NOMO-1 treated with dmso at 0.1 percent for 144 hours (cell line): Measurements from ENCODE around the gene CTNNBIP1.

Experiments
- DNase-seq: peaks from one replicate; lab custom pipeline; 2025; ENCODE audit not compliant: unreplicated experiment; lab: John Stamatoyannopoulos, UW

Gene CTNNBIP1

DNA sequence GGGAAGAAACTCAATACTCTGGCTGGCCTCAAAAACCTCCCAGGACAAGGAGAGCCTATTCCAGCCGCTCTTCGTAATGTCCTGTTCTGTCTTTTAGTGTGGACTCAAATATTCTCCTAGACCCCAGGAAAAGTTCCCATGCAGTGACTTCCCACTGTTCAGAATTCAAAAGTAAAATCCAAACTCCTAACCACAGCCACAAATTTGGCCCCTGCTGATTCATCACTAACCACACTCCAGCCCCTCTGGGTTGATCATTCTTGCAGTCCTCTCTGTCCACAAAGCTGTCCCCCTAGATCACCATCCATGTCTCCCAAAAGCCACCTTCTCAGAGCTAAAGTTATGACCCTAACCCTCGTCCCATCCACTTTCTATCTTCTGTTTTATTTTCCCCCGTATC is 5.1 kb downstream of the CTNNBIP1 start:
- DNase-seq, result no peak

DNA sequence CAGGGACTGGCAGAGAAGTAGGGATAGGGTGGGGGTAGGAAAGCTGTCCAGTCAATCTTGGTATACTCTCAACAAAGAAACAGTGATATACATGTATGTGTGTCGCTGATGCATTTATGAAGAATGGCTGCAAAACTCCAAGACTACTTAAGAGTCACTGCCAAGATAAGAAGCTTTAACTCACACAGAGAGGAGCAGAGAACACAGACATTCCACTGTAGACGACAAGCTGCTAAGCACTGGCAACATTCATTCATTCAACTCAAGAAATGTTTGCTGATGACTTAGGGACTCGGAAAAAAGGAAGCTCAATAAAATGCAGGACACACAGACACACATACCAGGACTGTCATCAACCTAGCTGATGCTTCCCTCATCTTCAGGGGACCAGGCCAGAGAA is 5.5 kb downstream of the CTNNBIP1 start:
- DNase-seq, result no peak

DNA sequence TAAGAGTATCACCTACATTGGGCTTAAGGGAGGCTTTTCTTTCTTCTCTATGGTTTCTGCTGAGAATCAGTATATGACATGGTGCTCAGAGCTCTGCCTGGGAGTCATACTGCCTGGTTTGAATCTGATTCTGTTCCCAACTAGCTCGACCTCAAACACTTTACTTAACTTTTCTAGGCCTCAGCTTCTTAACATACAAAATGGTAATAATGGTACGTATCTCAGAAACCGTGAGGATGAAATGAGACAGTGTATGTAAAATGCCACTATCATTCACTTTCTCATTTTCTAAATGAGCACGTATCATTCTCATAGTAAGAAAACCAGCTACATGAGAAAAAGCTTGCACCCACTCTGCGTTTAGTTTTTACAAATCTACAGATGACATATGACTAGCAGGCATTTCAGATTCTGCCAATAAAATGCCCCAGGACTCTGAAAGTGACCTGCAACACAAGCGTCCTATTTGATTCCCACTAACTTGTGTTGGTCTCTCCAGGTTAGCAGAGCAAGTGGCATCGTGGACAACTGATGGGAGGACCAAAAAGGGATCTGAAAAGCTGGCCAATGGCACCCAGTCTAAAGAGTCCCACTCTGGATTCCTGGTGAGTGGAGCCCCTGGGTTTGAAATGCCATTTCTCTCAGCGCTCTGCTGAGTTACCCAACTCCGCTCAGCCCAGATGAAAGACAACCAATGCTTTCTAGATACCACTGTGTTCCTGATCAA is 6.1 kb downstream of the CTNNBIP1 start:
- no peak for DNase-seq

DNA sequence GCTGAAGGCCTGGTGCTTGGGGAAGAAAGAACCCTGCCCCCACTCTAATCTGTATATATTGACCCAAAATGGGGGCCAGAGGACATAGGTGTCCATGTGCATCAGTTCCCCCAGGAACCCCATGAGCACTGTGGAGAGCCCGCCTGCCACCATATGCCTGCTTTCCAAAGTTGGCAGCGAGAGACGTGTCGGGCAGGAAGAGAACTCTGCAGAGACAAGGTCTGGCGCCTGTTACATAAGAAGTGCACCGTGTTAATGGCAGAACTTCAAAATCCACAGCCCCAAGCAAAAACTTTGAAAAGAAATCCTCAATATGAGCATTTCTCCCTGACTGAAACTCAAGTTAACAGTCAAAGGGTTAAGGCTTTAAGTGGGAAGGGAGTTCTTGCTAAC is 8.0 kb downstream of the CTNNBIP1 start:
- DNase-seq, result no peak

DNA sequence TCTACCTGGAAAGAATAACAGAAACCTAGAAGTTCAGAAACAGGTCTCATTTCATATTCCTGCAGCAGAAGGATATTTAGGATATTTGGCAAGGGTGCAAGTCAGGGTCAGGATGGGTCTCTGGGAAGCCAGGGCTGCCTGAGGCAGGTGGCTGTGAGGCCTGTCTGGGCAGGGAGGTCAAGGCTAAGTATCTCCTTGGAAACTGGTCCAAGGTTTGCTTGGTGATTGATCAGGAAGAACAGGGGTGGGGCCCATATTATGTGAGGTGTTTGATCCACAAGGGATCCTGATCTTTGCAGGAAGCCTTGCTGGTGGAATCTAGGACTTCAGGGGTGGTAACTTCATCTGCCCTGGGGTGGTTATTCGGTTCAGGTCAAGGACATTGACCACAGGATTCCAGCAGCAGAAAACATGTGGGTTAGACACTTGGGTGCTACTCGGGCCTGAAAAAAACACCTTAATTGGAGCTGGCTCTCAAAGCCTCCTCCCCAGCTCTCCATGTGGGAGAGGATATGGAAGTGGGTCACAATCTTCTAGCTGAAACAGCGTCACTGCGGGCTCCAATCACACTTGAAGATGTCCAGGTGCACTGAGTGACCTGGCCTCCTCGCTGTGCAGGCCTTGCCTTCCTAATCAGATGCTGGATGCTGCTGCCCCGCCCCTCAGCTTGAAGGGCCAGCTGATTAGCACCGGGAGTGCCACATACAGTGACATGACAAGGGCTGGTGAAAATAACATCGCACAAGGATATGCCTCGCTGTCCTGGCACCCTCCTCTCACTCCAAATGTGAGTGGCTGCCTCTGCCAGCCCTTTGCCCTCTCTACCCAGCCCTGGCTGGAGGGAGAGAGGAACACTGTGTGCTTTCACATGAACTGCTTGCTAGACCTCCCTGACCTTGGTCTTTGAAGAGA is 8.7 kb downstream of the CTNNBIP1 start:
- no peak for DNase-seq

DNA sequence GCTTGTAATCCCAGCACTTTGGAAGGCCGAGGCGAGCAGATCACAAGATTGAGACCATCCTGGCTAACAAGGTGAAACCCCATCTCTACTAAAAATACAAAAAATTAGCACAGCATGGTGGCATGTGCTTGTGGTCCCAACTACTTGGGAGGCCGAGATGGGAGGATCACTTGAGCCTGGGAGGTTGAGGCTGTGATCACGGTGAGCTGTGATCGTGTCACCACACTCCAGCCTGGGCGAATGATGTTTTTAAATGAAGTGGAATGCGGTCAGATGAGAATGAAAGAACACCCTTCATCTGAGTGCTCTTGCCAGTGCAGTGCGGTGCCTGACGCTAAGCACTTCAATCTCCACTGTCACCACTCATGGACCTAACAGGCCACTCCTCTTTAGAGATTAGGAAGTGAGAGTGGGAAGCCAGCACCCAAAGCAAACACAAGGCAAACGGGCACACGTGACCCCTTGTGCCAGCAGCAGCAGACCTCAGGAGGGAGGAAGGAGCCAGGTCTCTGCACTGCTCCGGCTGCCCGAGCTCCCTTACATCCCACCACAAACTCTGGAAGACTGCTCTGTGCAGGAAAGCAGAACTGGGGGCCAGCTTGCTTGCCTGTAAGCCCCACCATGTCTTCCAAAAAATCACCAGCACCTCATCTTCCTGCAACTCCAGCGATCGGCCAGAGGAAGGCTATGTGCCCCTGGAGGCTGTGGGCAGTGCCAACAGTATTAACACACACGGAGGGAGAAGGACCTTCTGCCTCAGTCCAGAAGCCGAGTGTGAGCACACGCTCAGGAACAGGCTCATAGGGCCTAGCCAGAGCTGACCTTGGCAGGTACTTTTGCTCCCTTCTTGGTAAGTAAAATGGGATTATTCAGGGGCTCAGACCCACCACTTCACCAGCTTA is 9.7 kb downstream of the CTNNBIP1 start:
- peak; percentile 91 for DNase-seq

DNA sequence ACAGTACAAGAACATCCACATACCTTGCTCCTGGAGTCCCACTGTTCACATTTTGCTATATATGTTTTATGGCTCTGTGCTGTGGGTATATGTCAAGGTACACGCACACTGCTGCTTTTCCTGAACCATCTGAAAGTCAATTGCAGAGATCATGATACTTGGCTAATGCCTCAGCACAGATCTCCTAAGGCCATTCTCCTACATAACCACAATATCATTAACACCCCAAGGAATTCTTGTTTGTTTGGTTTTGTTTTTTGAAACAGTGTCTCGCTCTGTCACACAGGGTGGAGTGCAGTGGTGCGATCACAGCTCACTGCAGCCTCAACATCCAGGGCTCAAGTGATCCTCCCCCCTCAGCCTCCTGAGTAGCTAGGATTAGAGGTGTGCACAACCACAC is 16.0 kb downstream of the CTNNBIP1 start:
- no peak for DNase-seq

DNA sequence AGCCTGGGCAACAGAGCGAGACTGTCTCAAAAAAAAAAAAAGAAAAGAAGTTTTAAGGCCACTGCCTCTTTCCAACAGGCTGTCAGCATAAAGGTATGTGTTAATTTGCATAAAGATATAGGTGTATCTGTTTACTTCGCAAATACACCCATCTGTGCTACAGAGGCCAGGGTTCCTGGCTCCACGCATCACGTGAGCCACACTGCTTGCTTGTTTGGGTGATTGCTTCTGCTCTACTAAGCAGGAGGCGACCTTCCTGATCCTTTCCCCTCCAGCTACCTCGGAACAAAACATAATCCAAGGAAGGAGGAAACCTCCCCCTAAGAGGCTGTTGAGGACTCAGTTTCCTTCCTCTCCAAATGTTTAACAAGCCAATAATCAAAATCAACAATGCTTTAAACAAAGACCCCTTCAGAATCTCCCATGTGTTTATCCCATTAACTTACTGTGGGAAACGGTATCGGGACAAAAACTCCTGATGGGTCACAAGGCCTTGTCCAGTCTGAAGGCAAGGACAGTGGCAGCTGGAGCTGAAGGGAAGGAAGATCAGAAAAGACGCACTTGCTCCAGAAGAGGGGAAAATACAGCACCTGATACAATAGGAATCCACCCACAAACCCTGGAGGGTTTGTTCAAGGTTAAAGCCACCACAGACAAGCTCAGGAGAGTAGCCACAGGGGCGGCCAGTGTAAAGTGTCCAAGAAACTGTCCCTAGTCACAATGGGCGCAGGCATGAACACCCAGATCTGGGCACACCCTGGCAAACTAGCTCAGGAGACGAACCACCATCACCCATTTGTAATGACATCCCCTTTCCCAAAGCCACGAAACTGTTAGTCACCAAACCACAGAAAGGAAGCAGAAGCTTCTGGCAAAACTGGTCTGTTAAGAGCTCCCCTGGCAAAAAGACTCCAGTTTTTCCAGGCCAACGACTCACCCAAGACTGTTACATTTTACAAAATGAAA is 17.2 kb downstream of the CTNNBIP1 start:
- DNase-seq, result peak; percentile 18

DNA sequence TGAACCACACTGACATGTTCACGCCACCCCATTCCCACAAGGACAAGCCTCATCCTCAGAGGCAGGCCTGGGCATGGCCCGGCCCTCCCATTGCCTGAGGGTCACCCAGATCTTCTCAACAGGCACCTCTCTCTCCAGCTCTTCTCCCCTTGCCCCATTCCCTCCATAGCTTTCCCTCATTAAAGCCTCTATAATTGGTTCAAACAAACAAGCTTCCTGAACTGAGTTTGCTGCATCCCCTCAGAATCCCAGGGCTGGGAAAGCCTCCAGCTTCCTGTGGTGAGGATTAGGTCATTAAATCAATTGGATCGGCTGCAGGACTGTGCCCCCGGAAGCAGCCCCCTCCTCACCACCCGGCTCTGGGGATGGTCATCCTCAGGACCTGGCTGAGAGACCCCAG is 18.9 kb downstream of the CTNNBIP1 start:
- DNase-seq, result no peak

DNA sequence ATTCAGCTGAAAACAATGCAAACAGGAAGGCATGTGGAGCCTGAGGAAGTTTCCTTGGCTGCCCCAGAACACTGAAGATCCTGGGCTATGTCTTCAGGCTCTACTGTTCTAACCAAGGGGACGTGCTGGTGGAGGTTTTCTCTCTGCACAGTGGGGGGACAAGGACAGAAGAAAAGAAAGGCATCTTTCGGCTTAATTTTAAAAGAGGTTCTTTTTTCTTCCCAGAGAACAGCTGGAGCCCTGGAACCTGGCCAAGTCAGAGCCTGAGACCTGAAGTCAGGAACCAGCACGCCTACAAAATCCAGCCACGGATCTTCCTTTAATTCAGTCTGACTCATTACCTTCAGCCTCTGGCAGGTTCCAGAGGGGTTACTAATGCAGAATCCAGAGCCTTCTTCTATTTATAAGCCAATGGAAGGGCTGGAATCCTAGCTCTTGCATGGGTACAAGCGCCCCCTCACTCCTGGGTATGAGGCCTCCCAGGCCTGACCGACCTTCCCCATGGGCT is 19.8 kb downstream of the CTNNBIP1 start:
- DNase-seq, result no peak

DNA sequence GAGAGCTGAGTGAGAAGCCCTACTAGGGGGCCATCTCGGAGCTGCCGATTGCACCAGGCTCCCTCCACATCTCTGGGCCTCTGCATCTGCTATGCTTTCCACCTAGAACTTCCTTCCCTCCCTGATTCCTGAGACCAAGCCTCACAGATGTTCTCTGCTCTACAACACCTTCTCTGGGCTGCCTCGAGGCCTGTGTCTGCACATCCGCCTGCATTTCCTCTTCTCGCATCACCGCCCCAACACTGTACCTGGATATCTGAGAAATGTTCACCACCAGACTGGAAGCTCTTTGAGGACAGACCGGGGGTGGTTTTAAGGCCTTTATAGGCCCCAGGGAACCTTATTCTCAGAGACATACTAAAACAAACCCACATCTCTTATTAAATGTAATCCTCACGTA is 20.7 kb downstream of the CTNNBIP1 start:
- DNase-seq, result no peak

DNA sequence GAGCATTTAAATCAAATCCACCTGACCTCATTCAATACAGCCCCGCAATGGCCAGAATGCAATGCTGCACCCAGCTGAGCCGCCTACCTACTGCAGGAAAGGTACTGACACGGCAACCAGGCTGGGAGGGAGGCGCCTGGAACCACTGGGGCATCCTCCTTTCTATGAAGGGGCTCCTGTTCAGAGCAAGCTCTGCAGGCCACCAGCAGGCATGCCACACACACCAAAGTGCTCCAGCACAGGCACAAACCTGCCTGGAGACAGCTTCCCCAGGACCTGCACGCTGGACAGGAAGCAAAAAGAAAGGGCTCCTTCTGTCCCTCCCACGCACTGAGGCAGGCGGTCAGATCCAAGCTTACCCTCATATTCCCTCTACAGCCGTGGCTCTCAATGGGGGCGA is 21.2 kb downstream of the CTNNBIP1 start:
- DNase-seq, result no peak

DNA sequence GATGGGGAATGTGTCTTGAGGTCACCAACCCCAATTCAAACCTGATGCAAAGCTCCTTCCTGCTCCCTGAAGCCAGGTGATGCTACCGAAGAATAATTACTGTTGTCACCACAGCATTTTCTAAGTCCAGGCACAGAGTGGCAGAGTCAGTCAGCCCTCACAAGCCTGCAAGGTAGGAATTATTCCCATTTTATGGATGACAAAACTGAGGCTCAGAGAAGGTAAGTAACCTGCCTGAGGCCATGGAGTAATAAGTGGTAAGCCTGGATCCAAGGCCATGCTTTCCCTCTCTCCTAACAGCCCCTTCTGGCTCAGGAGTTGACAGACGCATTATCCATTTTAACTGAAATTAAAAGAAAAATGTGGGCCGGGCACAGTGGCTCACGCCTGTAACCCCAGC is 23.0 kb downstream of the CTNNBIP1 start:
- DNase-seq, result no peak

DNA sequence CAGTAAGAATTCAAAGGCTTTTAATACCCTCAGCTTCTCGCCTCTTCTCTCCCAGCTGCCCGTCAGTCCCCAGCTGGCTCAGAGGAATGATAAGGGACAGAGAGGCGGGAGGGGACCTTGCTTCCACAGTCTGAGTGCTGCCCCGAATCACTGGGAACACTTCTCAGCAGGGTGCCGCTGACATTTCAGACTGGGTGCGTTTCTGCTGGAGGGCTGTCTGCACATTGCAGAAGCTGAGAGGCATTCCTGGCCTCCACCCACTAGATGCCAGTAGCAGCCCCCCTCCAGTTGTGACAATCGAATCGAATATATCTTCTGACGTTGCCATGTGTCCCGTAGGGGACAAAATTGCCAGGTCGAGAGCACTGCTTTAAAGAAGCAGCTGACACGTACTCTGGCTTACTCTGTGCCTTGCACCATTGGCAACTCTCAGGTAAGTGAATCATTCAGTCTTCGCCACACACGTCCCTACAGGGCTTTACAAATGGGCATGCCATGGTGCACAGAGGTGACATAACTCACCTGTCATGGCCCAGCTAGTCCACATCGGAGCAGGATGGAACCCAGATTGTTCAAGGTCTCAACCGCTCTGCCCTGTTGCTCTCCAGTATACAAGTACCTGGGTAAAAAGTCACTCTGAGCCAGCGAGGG is 23.9 kb downstream of the CTNNBIP1 start:
- no peak for DNase-seq

DNA sequence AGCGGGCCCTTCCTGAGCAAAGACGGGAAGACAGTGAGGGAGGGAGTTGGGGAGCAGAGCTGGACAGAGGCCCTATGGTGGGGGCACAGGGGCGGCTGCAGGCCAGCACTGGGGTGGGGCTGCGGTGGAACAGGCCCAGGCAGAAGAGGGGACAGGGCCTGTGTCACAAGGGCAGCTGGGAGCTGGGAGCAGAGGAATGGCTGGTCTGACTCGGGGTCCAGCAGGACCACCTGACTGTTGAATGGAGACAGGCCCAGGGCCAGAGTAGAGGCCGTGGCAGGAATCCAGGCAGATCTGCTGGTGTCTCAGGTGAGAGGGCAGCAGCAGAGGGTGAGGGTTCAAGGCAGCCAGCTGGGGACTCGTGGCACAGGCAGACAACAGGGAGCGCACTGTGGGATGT is 25.3 kb downstream of the CTNNBIP1 start:
- DNase-seq, result no peak

DNA sequence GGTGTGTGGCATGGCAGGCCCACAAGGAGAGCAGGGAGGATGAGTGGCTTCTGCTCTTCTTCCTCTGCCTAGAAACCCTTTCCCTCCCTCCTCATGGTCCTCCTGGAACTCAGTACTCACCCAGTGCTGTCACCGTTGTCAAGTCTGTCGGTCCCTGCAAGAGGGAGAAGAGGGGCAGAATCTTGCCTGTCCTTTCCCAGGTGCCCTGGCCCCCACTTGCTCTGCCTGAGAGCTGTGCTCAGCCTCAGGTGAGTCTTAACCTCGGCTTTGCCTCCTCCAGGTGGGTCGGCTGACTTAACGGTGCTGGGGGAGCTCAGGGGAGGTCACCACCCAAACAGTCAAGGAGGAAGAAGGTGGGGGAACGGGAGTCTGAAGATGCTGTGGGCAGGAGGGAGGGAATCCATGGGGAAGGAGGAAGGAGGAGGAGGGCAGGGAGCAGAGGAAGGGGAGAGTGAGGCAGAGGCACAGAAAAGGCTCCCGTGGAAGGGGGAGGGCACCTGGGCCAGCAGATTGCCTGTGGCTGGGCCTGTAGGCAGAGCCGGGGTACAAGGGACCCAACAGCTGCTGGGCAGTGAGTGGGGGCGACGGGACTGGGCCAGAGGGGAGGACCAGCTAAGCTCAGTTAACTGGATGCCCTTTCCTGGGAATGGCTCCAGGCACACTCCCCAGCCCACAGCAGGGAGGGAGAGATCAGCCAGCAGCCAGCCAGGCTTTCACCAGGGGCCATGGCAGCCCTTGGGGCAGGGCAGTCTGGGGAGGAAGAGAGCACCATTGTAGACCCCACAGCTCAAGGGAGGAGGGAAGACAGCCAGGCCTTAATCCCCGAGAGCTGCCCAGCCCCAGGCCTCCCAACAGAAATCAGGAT is 26.3 kb downstream of the CTNNBIP1 start:
- DNase-seq, result no peak

DNA sequence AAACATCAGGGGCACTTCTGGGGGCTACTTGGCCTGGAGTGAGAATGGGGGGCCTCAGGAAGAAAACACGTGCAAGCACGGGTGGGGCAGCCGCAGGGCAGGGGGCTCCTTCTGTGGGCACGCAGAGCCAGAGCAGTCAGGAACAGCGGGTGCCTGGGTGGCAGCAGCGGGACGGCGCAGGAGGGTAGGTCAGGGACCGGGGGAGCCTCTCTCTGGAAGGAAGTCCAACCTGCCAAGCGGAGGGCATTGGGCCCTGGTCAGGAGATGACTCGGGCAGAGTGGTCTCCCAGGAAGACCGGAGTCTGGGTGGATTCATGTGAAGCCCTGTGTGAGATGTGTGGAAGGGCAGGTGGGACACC is 27.1 kb downstream of the CTNNBIP1 start:
- no peak for DNase-seq

DNA sequence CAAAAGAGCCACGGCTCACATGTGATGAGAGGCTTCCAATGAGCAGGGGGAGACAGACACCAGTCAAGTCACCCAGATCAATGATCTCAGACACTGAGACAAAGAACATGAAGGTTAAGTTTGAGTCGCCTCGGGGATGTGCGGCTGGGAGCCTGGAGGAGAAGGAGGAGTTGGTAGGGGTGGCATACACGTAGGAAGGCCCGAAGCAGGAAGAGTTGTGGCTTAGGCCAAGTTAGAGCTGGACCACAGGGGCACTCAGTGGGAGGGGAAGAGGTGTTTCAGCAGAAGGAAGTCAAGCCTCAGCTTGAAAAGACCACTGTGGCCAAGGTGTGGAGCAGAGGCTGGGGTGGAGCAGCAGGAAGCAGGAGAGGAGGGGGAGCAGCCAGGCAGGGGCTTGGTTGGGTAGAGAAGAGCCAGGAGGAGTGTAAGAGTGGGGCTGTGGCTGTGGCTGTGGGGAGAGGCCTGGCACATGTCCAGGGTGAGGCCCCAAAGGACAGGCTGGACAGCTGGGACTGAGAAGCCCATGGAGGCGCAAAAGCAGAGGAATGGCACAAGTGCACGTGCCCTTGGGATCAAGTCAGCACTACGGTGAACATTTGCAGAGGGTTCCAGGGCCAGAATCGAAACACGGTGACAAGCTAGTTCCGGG is 27.6 kb downstream of the CTNNBIP1 start:
- DNase-seq, result no peak
